GM12878 (cell line): ENCODE data around the gene CTCFL.
A peak's percentile ranks its signal among the peaks of the same experiment; 100 is the strongest.

Source experiments
- ATF2 ChIP-seq: IDR thresholded peaks from 2 replicates; pipeline ENCODE4 v1.6.1; 2012; ENCODE audit warnings: low read length, inconsistent platforms
- BRCA1 ChIP-seq: IDR thresholded peaks from 2 replicates; pipeline ENCODE4 v1.6.1; 2011; ENCODE audit warnings: low read depth, low read length, improper control_type of control experiment
- CTCF ChIP-seq, 3 experiments: IDR thresholded peaks in 2 of 3; conservative IDR thresholded peaks in 1 of 3; 2 replicates each; pipeline ENCODE4 v1.5.1; 2011; ENCODE audit warnings: low read depth in 3 of 3, low read length in 3 of 3, mild to moderate bottlenecking in 3 of 3, control low read depth in 2 of 3, moderate library complexity in 2 of 3, inconsistent platforms in 1 of 3, mixed read lengths in 1 of 3; ENCODE audit not compliant: control insufficient read depth in 2 of 3, insufficient read depth in 1 of 3; ENCODE audit errors: extremely low read depth in 1 of 3
- E2F8 ChIP-seq: fragments of 450-650 bp; IDR thresholded peaks from 2 replicates; pipeline ENCODE4 v1.6.1; 2018; ENCODE audit warnings: mild to moderate bottlenecking, low read depth, moderate library complexity; ENCODE audit not compliant: partially characterized antibody
- EP300 ChIP-seq, 2 experiments: fragments of 150-350 bp in 1 of 2; IDR thresholded peaks; 2 replicates each; pipeline ENCODE4 v1.6.1; 2011 to 2012; ENCODE audit warnings: low read depth in 2 of 2, low read length in 2 of 2, borderline replicate concordance in 1 of 2, improper control_type of control experiment in 1 of 2, inconsistent platforms in 1 of 2; ENCODE audit not compliant: control insufficient read depth in 1 of 2
- IKZF1 ChIP-seq: fragments of 450-650 bp; conservative IDR thresholded peaks from 2 replicates; pipeline ENCODE4 v1.6.1; 2017; ENCODE audit warnings: antibody characterized with exemption, mild to moderate bottlenecking
- MAX ChIP-seq: IDR thresholded peaks from 2 replicates; pipeline ENCODE4 v1.6.1; 2012; ENCODE audit warnings: low read depth, low read length, improper control_type of control experiment
- POLR2A ChIP-seq: IDR thresholded peaks from 2 replicates; pipeline ENCODE4 v1.6.1; 2011; ENCODE audit warnings: low read depth, mild to moderate bottlenecking, low read length
- POLR2AphosphoS5 ChIP-seq: IDR thresholded peaks from 2 replicates; pipeline ENCODE4 v1.6.1; 2011; ENCODE audit warnings: mild to moderate bottlenecking, low read length, inconsistent platforms
- ZBED1 ChIP-seq: IDR thresholded peaks from 2 replicates; pipeline ENCODE4 v1.6.1; 2016; ENCODE audit warnings: borderline replicate concordance
- ZBTB40 ChIP-seq: fragments of 450-650 bp; IDR thresholded peaks from 2 replicates; pipeline ENCODE4 v1.6.1; 2016; ENCODE audit warnings: mild to moderate bottlenecking, moderate library complexity, borderline replicate concordance

GRCh38 chr20:57450419-57450818 lies 74.5 kb downstream of the CTCFL start:
- TF ChIP-seq MAX, result no peak; the same call in 1 of the 2 replicates
- TF ChIP-seq E2F8, result no peak
- TF ChIP-seq CTCF (IDR thresholded peaks at IDR 0.05 in 2 of 3, conservative IDR thresholded peaks at IDR 0.05 in 1 of 3; ENCODE audit: control insufficient read depth in 2 of 3, extremely low read depth in 1 of 3, insufficient read depth in 1 of 3, low read depth in 3 of 3, low read length in 3 of 3), result no peak
- TF ChIP-seq POLR2AphosphoS5, result no peak
- 0 out of 4 replicates have a peak, but pooled peaks of 1 of the 2 experiments have one; percentile 37 for TF ChIP-seq EP300 (IDR thresholded peaks at IDR 0.05; ENCODE audit: borderline replicate concordance in 1 of 2, control insufficient read depth in 1 of 2, low read depth in 2 of 2, low read length in 2 of 2)
- peak; percentile 64 for TF ChIP-seq IKZF1
- TF ChIP-seq POLR2A, result peak; percentile 50
- no peak for TF ChIP-seq ATF2
- TF ChIP-seq ZBTB40, result no peak
- no peak for TF ChIP-seq BRCA1
- TF ChIP-seq ZBED1, result no peak
